ENCODE results near the gene SIRPB2.

GRCh38 chr20:1457992-1458391 is 33.2 kb downstream of the SIRPB2 start:
- no peak for TF ChIP-seq CTCF (conservative IDR thresholded peaks at IDR 0.05; ENCODE audit: low read length)
- TF ChIP-seq EZH2phosphoT487 (IDR thresholded peaks at IDR 0.05; ENCODE audit: borderline replicate concordance, low read depth, low read length): no peak

All from OCI-LY7 (cell line).